IMR-90 (cell line): Measurements from ENCODE around the gene C3orf22. TPM values are rescaled to one million over a fixed set of nuclear protein-coding genes. Genes with fewer than 3 reads are reported as not detected.
A peak's percentile ranks its signal among the peaks of the same experiment; 100 is the strongest.

ENCODE experiments used
- ATAC-seq: fragments of 200-7000 bp; cut with Tn5 transposase; 2 replicates; pipeline ENCODE4 v1.9.1; 2020; ENCODE audit warnings: low read depth, mild to moderate bottlenecking, moderate library complexity
- BruUV-seq: library from RNA; stranded (reverse); fragments of 400-500 nt; replicated peaks from 2 replicates; lab custom pipeline; 2021; lab: Mats Ljungman, UMichigan
- CTCF ChIA-PET: fragments of 300-600 bp; formaldehyde crosslinking; extraction: SDS; loops from one replicate; lab custom pipeline; 2021; ENCODE audit warnings: antibody characterized with exemption; lab: Yijun Ruan, JAX
- POLR2A ChIA-PET: fragments of 300-600 bp; sonication (Branson Sonifier 250); formaldehyde crosslinking; loops from one replicate; lab custom pipeline; 2022; ENCODE audit warnings: antibody characterized with exemption; ENCODE audit not compliant: unreplicated experiment; lab: Charles Lee
- DNase-seq: peaks from one replicate; pipeline ENCODE4 v3.0.0; 2013
- H2AFZ ChIP-seq: replicated peaks from 2 replicates; pipeline ENCODE3; 2013; ENCODE audit warnings: low read length, mild to moderate bottlenecking; ENCODE audit not compliant: poor library complexity
- H2AK5ac ChIP-seq: 2 replicates; pipeline ENCODE4 v1.6.1; 2013; ENCODE audit warnings: low read depth, low read length, inconsistent platforms
- H2AK9ac ChIP-seq: replicated peaks from 2 replicates; pipeline ENCODE3; 2013; ENCODE audit warnings: mild to moderate bottlenecking, low read depth, low read length, moderate library complexity; ENCODE audit not compliant: poor library complexity
- H2BK120ac ChIP-seq: 2 replicates; pipeline ENCODE4 v1.6.1; 2013; ENCODE audit warnings: low read depth, low read length, inconsistent platforms
- H2BK15ac ChIP-seq: 3 replicates; pipeline ENCODE4 v1.6.1; 2013; ENCODE audit warnings: low read depth, low read length, inconsistent platforms
- H2BK20ac ChIP-seq: 2 replicates; pipeline ENCODE4 v1.6.1; 2013; ENCODE audit warnings: low read depth, mild to moderate bottlenecking, inconsistent platforms, low read length, moderate library complexity
- H2BK5ac ChIP-seq: 2 replicates; pipeline ENCODE4 v1.6.1; 2013; ENCODE audit warnings: mild to moderate bottlenecking, low read depth, low read length, inconsistent platforms; ENCODE audit not compliant: poor library complexity, severe bottlenecking
- H3K14ac ChIP-seq: replicated peaks from 2 replicates; pipeline ENCODE4 v1.6.1; 2013; ENCODE audit warnings: low read depth, low read length, inconsistent platforms
- H3K18ac ChIP-seq: 2 replicates; pipeline ENCODE4 v1.6.1; 2013; ENCODE audit warnings: low read depth, low read length, control low read depth
- H3K23ac ChIP-seq: 2 replicates; pipeline ENCODE4 v1.6.1; 2013; ENCODE audit warnings: low read depth, low read length, inconsistent platforms
- H3K27ac ChIP-seq: 2 replicates; pipeline ENCODE4 v1.5.1; 2013; ENCODE audit warnings: mild to moderate bottlenecking, control low read depth, low read length; ENCODE audit not compliant: insufficient read depth
- H3K27me3 ChIP-seq: 2 replicates; pipeline ENCODE4 v1.6.1; 2013; ENCODE audit warnings: low read length; ENCODE audit not compliant: control insufficient read depth, insufficient read depth
- H3K36me3 ChIP-seq: 2 replicates; pipeline ENCODE4 v1.6.1; 2013; ENCODE audit warnings: low read length, mixed read lengths; ENCODE audit not compliant: control insufficient read depth, insufficient read depth
- H3K4ac ChIP-seq: 2 replicates; pipeline ENCODE4 v1.6.1; 2013; ENCODE audit warnings: low read depth, low read length, inconsistent platforms
- H3K4me1 ChIP-seq: 2 replicates; pipeline ENCODE4 v1.6.1; 2013; ENCODE audit warnings: low read length, mixed read lengths; ENCODE audit not compliant: control insufficient read depth, insufficient read depth
- H3K4me2 ChIP-seq: 2 replicates; pipeline ENCODE4 v1.6.1; 2013; ENCODE audit warnings: low read depth, mild to moderate bottlenecking, control low read depth, low read length, moderate library complexity
- H3K4me3 ChIP-seq: 2 replicates; pipeline ENCODE4 v1.5.1; 2013; ENCODE audit warnings: low read depth, mild to moderate bottlenecking, control low read depth, low read length, moderate library complexity; ENCODE audit not compliant: insufficient read depth
- H3K56ac ChIP-seq: 2 replicates; pipeline ENCODE4 v1.6.1; 2013; ENCODE audit warnings: low read length, inconsistent platforms; ENCODE audit not compliant: insufficient read depth; ENCODE audit errors: extremely low read depth
- H3K79me1 ChIP-seq, 2 experiments: 2 replicates each; pipeline ENCODE4 v1.6.1; 2013; ENCODE audit warnings: low read length in 2 of 2, inconsistent platforms in 1 of 2, low read depth in 1 of 2
- H3K9ac ChIP-seq: 2 replicates; pipeline ENCODE4 v1.6.1; 2013; ENCODE audit warnings: low read depth, low read length, control low read depth
- H3K9me1 ChIP-seq: 2 replicates; pipeline ENCODE4 v1.6.1; 2013; ENCODE audit warnings: low read length, inconsistent platforms; ENCODE audit not compliant: insufficient read depth
- H3K9me3 ChIP-seq: 2 replicates; pipeline ENCODE4 v1.6.1; 2013; ENCODE audit warnings: low read length; ENCODE audit not compliant: control insufficient read depth, insufficient read depth
- H4K20me1 ChIP-seq: 2 replicates; pipeline ENCODE4 v1.6.1; 2013; ENCODE audit warnings: low read length, inconsistent platforms; ENCODE audit not compliant: insufficient read depth
- H4K5ac ChIP-seq: 2 replicates; pipeline ENCODE4 v1.6.1; 2013; ENCODE audit warnings: mild to moderate bottlenecking, low read depth, low read length, control low read depth
- H4K8ac ChIP-seq, 2 experiments: 2 replicates each; pipeline ENCODE4 v1.6.1; 2013; ENCODE audit warnings: low read depth in 2 of 2, low read length in 2 of 2, control low read depth in 1 of 2, inconsistent platforms in 1 of 2
- H4K91ac ChIP-seq: 2 replicates; pipeline ENCODE4 v1.6.1; 2013; ENCODE audit warnings: low read depth, low read length, inconsistent platforms; ENCODE audit not compliant: insufficient read depth
- BHLHE40 ChIP-seq: fragments of 150-350 bp; IDR thresholded peaks from 2 replicates; pipeline ENCODE4 v1.6.1; 2016; ENCODE audit warnings: mild to moderate bottlenecking, low read depth, low read length
- CHD1 ChIP-seq: IDR thresholded peaks from 2 replicates; pipeline ENCODE4 v1.6.1; 2012; ENCODE audit warnings: low read depth, low read length, improper control_type of control experiment
- CTCF ChIP-seq: conservative IDR thresholded peaks from 2 replicates; pipeline ENCODE4 v1.5.1; 2012; ENCODE audit warnings: mild to moderate bottlenecking, low read depth, low read length, improper control_type of control experiment
- ELK1 ChIP-seq: fragments of 150-350 bp; IDR thresholded peaks from 2 replicates; pipeline ENCODE4 v1.6.1; 2016; ENCODE audit warnings: low read depth, mild to moderate bottlenecking, low read length, moderate library complexity, borderline replicate concordance
- FOS ChIP-seq: fragments of 150-350 bp; IDR thresholded peaks from 2 replicates; pipeline ENCODE4 v1.6.1; 2016; ENCODE audit warnings: low read depth, low read length
- MAFK ChIP-seq: IDR thresholded peaks from 2 replicates; pipeline ENCODE4 v1.6.1; 2012; ENCODE audit warnings: low read depth, low read length, improper control_type of control experiment
- MAZ ChIP-seq: IDR thresholded peaks from 2 replicates; pipeline ENCODE4 v1.6.1; 2012; ENCODE audit warnings: low read depth, mild to moderate bottlenecking, low read length, improper control_type of control experiment, moderate library complexity, borderline replicate concordance
- MXI1 ChIP-seq: IDR thresholded peaks from 2 replicates; pipeline ENCODE4 v1.6.1; 2012; ENCODE audit warnings: low read depth, mild to moderate bottlenecking, low read length, moderate library complexity, borderline replicate concordance
- NFE2L2 ChIP-seq: fragments of 150-350 bp; IDR thresholded peaks from 2 replicates; pipeline ENCODE4 v1.6.1; 2016; ENCODE audit warnings: low read depth, mild to moderate bottlenecking, low read length
- POLR2A ChIP-seq: IDR thresholded peaks from 2 replicates; pipeline ENCODE4 v1.6.1; 2012; ENCODE audit warnings: mild to moderate bottlenecking, low read depth, low read length
- RAD21 ChIP-seq: IDR thresholded peaks from 2 replicates; pipeline ENCODE4 v1.6.1; 2012; ENCODE audit warnings: low read length, improper control_type of control experiment
- RCOR1 ChIP-seq: IDR thresholded peaks from 2 replicates; pipeline ENCODE4 v1.6.1; 2012; ENCODE audit warnings: mild to moderate bottlenecking, low read length, improper control_type of control experiment; ENCODE audit not compliant: insufficient replicate concordance
- RFX5 ChIP-seq: IDR thresholded peaks from 2 replicates; pipeline ENCODE4 v1.8.0; 2012; ENCODE audit warnings: low read depth, mild to moderate bottlenecking, low read length, moderate library complexity
- SMC3 ChIP-seq: fragments of 150-350 bp; IDR thresholded peaks from 2 replicates; pipeline ENCODE4 v1.6.1; 2016; ENCODE audit warnings: low read depth, mild to moderate bottlenecking, antibody characterized with exemption, low read length, moderate library complexity
- USF2 ChIP-seq: fragments of 150-350 bp; IDR thresholded peaks from 2 replicates; pipeline ENCODE4 v1.6.1; 2017; ENCODE audit warnings: mild to moderate bottlenecking, antibody characterized with exemption, low read length, low read depth
- whole genome bisulfite sequencing, 2 experiments: methylation state at CpG; one replicate each; pipeline versions ENCODE4 v1.1.5 to v1.1.7; 2013; ENCODE audit warnings: missing lambda C conversion rate in 2 of 2; ENCODE audit not compliant: insufficient read length in 1 of 2; ENCODE audit errors: extremely low coverage in 2 of 2; 5-methylcytosine and 5-hydroxymethylcytosine counted together
- dilution Hi-C: fragments of 300-500 bp; cut with HindIII; formaldehyde crosslinking; loops from one replicate; pipeline ENCODE4 v1.14.3; 2018; ENCODE audit warnings: low sequenced_read_pairs; ENCODE audit not compliant: unreplicated experiment
- in situ Hi-C: fragments of 300-500 bp; cut with MboI; formaldehyde crosslinking; loops from 3 replicates; pipeline ENCODE4 v1.14.3; 2019; ENCODE audit warnings: low sequenced_read_pairs, inconsistent platforms, mixed read lengths
- intact Hi-C: fragments of 100-400 bp; cut with micrococcal nuclease; formaldehyde crosslinking; loops from 2 replicates; pipeline ENCODE4 v1.10.0; 2022
- polyA plus RNA-seq, 3 experiments: library from polyadenylated mRNA; depleted of rRNA; stranded (reverse); fragments of >200 nt; gene quantifications; 2 replicates each; pipeline ENCODE4 v1.2.3, GENCODE V29; 2012; ENCODE audit warnings: low replicate concordance in 1 of 3
- total RNA-seq: library from RNA; depleted of rRNA; stranded (reverse); fragments of >200 nt; gene quantifications from 2 replicates; pipeline ENCODE4 v1.2.3, GENCODE V29; 2012

Gene C3orf22
- total and polyA plus RNA-seq, 2 of the 4 experiments (the other 2 are of a cell fraction) = not detected

- no TSS peak for BruUV-seq
- Histone ChIP-seq H3K4ac (no peak within 1 kb of the TSS), H3K56ac (no peak within 1 kb of the TSS), H2BK20ac (no peak within 1 kb of the TSS), H3K23ac (no peak within 1 kb of the TSS), H3K27ac (no peak within 1 kb of the TSS), H3K36me3 (no peaks in the 10 kb centered on the region), H3K4me1 (no peaks in the 10 kb centered on the region; the same call in 1 of the 2 replicates), H3K4me3 (0 out of 2 replicates have a peak within 1 kb of the TSS, but pooled peaks have one; percentile 17), H3K27me3 (peaks cover 48% of the 10 kb centered on the region), H3K4me2 (peak within 1 kb of the TSS; percentile 64), H4K5ac (no peak within 1 kb of the TSS), H3K9me1 (no peaks in the 10 kb centered on the region; the same call in 1 of the 2 replicates), H2BK15ac (no peak within 1 kb of the TSS), H4K91ac (no peak within 1 kb of the TSS), H4K8ac (no peak within 1 kb of the TSS), H2AFZ (peak within 1 kb of the TSS; percentile 75), H3K9me3 (no peaks in the 10 kb centered on the region), H3K14ac (no peak within 1 kb of the TSS), H3K18ac (no peak within 1 kb of the TSS), H2AK5ac (no peak within 1 kb of the TSS), H4K20me1 (no peaks in the 10 kb centered on the region), H2BK5ac (no peak within 1 kb of the TSS), H2BK120ac (no peak within 1 kb of the TSS), H3K79me1 (no peaks in the 10 kb centered on the region), H3K9ac (no peak within 1 kb of the TSS), H2AK9ac (no peak within 1 kb of the TSS)
- ATAC-seq (peak; percentile 87), DNase-seq (peak; percentile 16)
- CTCF ChIA-PET = interaction anchor here (1.8 kb wide), 2 partner anchors 10 to 932 kb away, joined by 6 to 7 read pairs; no protein-coding TSS in a partner anchor
- WGBS, 2 experiments = 1% methylated on average over 34 of the region's 56 CpGs; no CpG with 5 or more reads in 1 of the 2 experiments
- in situ Hi-C loops (loop anchor here (10.0 kb wide), 1 partner anchor 931 kb away; no protein-coding TSS in a partner anchor), intact Hi-C loops (loop anchor here (2.0 to 5.0 kb wide), 4 partner anchors 131 to 458 kb away; partner anchors contain the start of genes PLXNA1 and TXNRD3), dilution Hi-C loops (no loop called here)
- POLR2A ChIA-PET = no interaction called here
- no peak for TF ChIP-seq NFE2L2
- TF ChIP-seq MAZ = no peak
- TF ChIP-seq POLR2A = no peak
- TF ChIP-seq SMC3 = no peak
- TF ChIP-seq MXI1 = no peak
- TF ChIP-seq USF2 = no peak
- TF ChIP-seq MAFK = no peak
- no peak for TF ChIP-seq RFX5
- TF ChIP-seq ELK1 = no peak
- TF ChIP-seq CHD1 = no peak
- TF ChIP-seq BHLHE40 = no peak
- no peak for TF ChIP-seq RAD21
- no peak for TF ChIP-seq CTCF
- no peak for TF ChIP-seq RCOR1
- TF ChIP-seq FOS = no peak
Observed at GRCh38 chr3:126523745-126524428, 34.8 kb downstream of the C3orf22 start, which contains the start of gene CHST13. CHST13 (plus strand) TSS chr3:126524155; CDS start chr3:126524333, 178 bp downstream.
